CD4-positive, alpha-beta T cell treated with Interleukin-15 for 1 hour (primary cell): ENCODE data around the gene PABPN1.
"Not testable (repeated sequence)": the region's sequence is repeated elsewhere in the genome, so short reads cannot be mapped to it uniquely, and the experiment has no call there.

Experiments used
- DNase-seq: peaks from one replicate; pipeline ENCODE4 v3.0.0-alpha.2; 2020

PABPN1 gene, protein sequence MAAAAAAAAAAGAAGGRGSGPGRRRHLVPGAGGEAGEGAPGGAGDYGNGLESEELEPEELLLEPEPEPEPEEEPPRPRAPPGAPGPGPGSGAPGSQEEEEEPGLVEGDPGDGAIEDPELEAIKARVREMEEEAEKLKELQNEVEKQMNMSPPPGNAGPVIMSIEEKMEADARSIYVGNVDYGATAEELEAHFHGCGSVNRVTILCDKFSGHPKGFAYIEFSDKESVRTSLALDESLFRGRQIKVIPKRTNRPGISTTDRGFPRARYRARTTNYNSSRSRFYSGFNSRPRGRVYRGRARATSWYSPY

DNA sequence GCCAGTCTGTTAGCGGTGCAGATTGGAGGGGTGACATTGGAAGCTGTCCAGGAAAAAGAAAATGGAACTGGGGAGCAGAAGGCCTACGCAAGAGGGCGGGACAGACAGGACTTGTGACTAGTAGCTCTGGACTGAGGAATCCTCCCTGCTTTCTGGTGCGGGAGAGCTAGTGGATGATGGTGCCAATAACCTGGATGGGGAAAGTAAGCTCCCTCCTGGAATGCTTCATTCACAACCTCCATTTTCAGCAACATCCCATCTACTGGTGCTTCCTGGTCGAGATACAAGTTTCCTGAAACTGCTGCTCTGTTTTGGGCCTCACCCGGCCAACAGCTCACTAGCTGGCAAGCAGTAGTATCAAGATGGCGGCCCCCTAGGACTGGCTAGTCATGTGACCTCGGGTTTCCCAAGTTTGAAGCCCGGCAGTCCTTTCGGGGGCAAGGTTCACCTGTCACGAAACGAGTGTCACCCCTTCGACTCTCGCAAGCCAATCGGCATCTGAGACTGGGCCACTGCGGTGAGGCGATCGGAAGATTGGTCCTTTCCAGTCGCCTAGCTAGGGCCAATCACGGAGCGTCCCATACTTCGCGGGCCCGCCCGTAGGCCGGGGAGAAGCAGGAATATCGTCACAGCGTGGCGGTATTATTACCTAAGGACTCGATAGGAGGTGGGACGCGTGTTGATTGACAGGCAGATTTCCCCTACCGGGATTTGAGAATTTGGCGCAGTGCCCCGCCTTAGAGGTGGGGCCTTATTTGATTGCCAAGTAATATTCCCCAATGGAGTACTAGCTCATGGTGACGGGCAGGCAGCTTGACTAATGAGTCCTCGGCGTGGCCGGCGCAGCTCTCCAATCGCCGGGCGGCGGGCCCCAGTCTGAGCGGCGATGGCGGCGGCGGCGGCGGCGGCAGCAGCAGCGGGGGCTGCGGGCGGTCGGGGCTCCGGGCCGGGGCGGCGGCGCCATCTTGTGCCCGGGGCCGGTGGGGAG is at the start of gene PABPN1:
PABPN1 (plus strand) TSS at position 874 of the 988 bp plus-strand sequence; CDS start at position 887, 13 bp downstream.
- peak; percentile 100 for DNase-seq

DNA sequence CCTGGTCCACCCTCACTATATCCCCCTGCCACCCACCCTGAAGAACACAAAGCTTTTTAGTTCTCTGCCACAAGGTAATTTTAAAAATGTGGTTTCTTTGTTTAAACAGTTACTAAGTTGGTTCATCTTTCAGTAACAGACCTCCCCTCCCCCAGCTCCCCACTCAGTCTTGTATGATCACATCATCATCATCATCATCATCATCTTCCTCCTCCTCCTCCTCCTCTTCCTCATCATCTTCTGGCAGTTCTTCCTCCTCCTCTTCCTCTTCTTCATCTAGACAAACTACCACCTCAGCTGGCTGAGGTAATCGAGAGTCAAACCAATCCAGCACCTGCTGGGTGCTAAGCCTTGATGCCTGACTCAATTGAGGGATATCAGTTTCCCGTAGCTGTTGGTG is 45.8 kb upstream of the PABPN1 start:
- no peak for DNase-seq

DNA sequence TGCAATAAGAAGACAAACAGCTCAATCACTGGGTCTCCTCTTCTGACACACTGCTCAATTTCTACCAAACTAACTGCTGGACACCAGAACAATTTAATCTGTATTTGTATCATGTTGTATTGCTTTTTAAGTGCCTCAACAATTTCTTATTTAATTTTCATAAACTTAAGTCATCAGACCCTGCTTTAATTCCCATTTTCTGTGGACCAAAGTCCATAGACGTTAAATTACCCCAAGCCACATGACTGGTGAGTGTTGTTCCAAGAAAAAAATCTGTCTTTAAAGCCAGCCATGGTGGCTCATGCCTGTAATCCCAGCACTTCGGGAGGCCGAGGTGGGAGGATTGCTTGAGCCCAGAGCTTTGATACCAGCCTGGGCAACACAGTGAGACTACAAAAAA is 44.1 kb upstream of the PABPN1 start:
- DNase-seq: no peak

DNA sequence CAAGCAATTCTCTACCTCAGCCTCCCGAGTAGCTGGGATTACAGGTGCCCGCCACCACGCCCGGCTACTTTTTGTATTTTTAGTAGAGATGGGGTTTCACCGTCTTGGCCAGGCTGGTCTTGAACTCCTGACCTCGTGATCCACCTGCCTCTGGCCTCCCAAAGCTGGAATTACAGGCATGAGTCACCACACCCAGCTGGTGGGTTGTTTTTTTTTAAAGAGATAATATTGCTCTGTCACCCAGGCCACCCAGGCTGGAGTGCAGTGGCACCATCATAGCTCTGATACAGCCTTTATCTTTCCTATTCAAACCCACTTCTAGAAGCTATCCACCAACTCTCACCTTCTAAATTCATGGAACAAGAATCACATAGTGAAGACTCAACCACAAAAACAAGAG is 43.3 kb upstream of the PABPN1 start:
- not testable (repeated sequence) for DNase-seq

DNA sequence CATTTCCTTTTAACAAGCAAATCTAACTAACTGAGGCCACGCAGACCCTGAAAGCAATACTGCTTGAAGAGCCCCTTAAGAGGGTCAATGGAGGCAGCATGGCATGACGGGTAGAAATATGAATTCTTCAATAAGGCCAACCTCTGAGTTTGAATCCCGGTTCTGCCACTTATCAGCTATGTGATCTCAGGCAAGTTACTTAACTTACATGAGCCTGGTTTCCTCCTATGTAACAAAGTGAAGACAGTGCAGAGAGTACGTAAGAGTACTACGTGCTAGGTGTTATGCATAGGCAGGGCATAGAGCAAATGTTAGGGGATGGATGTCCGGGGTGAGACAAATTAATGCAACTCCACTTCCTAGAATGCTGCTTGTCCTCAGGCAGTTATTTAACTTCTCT is 40.0 kb upstream of the PABPN1 start:
- no peak for DNase-seq

DNA sequence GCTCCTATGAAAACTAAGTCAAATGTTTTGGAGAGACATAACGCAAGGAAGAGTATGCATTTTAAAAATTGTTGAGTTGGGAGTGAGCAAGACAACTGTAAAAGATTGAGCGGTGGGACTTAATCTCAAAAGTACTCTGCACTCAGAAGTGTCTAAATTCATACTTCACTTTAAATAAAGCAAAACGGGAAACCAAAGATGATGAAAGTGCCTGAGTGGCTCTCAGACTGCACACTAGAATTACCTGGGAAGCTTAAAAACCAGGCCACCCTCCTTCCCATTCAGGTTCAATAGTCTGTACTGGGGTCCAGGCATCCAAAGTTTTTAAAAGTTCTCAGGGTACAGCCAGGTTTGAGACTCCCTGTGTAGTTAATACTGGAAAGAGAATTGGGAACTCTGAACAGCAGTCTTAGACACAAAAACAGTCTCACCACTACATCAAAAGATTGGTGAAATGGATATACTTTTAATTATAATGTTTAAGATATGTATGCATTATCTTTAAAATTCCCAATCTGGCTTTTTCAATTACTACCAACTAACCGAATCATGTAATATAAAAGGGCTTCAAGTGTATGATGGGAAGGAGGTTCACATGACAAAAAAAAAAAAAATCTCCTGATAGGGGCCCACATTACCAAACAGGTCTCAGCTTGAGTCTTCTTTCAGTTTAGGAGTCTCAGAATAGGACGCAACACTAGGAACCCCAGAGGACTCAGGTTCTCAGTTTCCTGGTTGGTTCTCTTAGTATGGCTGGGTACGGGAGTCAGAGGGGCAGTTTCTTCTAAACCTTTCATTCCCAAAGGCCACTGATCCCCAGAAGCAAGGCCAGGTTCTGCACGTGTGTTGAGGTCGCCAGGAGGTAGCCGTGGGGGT is 36.4 kb upstream of the PABPN1 start:
- DNase-seq: no peak

DNA sequence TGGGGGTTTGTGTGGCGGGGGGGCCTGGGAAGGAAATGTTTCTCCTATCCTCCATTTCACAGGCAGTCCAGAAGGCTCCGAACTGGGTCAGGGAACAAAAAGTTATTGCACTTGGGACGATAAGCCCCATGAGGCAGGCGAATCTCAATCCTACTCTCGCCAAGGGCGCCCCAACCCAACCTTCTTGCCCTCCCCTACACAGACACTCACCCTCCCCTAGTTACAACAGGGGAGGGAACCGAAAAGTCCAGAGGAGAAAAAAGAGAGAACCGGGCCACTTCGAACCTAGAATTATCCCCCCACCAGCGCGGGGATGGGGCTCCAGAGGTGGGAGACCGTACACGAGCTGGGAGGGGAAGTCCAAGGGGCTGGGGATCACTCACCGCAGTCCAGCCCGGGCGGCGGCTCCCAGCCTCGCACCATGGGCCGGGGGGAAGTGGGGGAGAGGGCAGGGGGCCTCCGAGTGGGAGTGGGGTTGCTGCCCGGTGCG is 35.7 kb upstream of the PABPN1 start:
- no peak for DNase-seq

DNA sequence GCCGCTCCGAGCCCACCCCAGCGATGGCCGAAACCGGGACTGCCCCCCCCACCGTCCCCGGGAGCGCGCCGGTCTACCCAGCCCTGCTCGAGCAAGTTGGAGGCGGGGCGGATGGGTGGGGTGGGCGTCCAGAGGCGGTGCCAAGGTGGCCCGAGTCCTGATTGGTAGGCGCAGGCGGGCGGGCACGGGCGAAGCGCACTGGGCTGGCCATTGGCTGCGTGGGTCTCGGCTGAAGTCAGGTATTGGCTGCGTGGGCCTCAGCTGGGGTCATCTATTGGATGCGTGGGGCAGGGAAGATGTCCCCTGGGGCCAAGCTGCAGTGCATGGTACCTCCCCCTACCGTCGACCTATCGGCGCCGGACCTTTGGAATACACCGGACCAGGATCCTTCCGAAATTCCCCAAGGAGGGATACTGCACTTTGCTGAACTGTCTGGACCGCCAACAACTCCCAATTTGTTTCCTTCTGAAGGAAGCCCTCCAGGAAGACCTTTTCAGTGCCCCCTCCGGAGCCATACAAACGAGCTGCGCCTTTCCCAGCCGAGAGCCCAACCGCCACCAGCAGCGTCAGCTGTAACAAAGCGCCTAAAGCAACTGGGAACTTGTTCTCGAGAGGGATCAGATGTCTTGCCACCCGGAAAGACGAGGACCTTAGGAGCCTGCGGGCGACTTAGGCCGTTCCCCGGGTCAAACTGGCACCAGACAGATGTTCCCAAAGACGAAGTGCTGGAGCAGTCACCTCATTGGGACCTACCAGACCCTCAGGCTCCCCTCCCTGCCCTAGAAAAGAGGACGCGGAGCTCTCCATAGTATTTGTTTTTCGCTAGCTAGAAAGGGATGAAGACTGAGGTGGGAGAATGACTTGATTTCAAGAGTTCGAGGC is 35.0 kb upstream of the PABPN1 start, which contains the start of gene HOMEZ:
HOMEZ (minus strand) TSS at position 113 of the 882 bp plus-strand sequence. CDS start 180 bp downstream, outside the sequence.
- peak; percentile 96 for DNase-seq

DNA sequence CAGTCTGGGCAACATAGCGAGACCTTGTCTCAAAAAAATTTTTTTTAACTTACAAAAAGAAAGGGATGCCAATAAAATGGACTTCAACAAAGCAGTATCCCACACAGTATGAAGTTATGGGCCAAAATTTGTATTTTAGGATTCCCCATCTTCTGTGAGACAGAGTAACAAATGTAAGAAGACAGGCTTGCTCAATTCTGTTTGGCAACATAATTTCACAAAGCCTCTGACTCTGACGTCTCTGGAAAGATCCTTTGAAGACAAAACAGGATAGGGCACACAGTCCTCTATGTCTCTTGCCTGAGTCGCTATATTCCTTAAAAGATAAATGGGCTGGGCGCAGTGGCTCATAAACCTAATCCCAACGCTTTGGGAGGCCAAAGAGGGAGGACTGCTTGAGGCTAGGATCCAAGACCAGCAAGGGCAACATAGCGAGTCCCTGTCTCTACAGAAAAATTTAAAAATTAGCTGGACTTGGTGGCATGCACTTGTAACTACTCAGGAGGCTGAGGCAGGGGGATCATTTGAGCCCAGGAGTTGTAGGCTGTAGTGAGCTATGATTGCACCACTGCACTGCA is 34.3 kb upstream of the PABPN1 start:
- no peak for DNase-seq

DNA sequence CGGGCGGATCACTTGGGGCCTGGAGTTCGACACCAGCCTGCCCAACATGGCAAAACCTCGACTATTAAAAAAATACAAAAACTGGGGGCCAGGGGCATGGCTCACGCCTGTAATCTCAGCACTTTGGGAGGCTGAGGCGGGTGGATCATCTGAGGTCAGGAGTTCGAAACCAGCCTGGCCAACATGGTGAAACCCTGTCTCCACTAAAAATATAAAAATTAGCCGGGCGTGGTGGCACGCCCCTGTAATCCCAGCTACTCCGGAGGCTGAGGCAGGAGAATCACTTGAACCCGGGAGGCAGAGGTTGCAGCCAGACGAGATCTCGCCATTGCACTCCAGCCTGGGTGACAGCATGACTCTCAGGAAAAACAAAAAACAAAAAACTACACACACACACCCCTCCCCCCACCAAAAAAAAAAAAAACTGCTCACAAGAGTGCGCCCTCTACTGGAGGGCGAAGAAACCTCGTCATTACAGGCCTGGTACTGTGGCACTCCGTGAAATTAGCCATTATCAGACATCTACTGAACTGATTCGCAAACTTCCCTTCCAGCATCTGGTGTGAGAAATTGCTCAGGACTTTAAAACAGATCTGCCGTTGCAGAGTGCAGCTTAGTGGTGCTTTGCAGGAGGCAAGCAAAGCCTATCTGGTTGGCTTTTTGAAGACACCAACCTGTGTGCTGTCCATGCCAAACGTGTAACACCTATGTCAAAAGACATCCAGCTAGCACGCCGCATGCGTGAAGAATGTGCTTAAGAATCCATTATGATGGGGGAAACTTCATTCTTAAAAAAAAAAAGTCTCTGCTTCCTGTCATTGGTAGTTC is 26.3 kb upstream of the PABPN1 start:
- peak; percentile 52 for DNase-seq

DNA sequence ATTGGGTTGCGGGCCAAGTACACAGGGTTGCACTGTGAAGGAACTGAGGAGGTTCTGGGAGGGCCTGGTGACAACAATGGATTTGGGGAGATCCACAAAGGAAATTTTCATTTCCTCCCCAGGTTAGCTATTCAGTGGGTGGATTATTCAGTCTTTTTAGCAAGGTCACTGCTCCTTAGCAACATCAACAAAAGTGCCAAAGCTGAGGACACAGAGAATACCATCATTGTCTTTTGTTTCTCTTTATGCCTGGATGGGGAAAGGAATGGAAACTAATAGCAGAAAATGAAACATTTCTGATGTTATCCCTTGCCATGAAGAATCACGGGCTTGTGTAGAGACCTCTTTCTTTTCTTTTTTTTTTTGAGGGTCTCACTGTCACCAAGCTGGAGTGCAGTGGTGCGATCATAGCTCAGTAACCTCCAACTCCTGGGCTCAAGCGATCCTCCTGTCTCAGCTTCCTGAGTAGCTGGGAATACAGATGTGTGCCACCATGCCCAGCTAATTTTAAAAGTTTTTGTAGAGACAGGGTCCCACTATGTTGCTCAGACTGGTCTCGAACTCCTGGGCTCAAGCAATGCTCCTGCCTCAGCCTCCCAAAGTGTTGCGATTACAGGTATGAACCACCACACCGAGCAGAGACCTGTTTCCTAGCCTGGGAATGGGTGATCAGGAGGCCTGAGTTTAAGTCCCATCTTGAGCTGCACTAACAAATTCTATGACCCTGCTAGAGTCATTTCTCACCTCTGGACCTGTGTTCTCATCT is 25.1 kb upstream of the PABPN1 start:
- no peak for DNase-seq

DNA sequence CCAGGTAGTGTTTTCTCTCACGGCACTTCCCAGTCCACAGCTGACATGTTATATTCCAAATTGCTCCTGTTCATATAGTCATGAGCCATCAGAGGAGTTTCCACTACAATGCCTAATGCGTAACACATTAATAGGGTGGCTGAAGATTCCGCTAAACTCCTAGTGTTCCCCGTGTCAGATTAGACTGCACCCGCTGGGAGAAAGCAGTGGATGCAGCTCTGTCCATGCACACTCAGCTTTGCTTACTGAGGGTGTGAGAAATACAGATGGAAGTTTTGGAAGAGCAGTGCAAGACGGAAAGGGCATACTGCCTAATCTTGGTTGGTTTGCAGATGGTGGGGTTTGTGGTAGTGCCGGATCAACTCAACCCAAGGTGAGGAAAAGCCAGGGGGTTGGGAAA is 24.2 kb upstream of the PABPN1 start:
- no peak for DNase-seq

DNA sequence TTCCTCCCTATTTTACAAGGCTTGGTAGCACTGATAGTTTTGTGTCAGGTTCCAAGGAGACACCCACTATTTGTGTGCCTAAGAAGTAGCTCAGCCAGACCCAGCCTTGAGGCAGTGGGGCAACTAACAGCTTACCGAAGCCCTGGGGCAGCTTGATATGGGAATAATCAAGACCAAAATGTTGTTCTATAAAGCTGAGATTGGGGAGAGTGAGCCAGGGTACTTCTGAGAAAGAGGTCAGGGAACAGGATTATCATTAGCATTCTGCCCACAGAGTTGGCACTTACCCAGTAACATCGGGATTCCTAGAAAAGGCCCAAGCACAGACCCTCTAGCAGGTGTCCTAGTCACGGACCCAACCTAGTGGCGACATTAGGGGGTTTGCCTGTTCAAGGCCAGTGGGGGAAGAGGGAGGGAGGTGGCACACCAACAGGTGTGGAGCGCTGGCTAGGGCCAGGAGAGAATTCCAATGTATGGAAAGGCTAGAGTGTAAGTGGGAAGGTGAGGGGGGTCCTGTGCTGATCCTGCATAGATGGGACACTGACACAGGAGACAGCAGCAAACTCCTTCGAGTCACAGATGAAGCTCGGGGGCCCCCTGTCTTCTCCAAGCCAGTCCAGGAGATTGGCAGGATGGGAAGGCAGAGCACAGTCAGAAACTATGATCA is 23.5 kb upstream of the PABPN1 start:
- no peak for DNase-seq

DNA sequence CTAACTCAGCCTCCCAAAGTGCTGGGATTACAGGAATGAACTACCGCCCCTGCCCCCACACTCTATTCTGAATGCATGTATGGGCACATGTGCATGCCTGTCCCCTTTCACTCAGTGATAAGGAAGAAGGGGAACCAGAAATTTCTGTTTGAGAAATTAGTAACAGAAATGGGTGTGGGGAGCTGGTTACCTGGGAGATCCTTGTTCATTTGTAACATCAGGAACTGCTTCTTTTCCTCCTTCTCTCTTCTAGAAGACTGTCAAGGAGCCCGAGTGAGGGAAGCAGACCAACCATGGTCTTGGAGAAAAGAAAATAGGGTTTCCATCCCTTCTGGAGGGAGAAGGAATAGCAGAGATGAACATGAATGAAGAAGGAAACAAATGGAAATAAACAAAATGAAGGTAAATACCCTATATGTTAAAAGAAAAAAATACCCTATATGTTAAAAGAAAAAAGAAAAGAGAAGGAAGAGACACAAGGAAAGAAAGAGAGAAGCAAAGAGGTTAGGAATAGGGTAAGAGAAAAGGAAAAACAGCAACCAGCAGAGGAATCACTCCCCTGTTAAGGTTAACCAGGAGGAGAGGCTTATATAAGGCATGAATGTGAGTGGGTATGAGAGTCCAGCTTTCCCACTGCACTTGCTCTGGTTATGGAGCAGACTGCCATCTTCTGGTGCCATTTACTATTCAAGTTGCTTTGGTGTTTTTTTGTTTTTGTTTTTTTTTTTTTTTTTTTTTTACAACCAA is 21.9 kb upstream of the PABPN1 start:
- no peak for DNase-seq

DNA sequence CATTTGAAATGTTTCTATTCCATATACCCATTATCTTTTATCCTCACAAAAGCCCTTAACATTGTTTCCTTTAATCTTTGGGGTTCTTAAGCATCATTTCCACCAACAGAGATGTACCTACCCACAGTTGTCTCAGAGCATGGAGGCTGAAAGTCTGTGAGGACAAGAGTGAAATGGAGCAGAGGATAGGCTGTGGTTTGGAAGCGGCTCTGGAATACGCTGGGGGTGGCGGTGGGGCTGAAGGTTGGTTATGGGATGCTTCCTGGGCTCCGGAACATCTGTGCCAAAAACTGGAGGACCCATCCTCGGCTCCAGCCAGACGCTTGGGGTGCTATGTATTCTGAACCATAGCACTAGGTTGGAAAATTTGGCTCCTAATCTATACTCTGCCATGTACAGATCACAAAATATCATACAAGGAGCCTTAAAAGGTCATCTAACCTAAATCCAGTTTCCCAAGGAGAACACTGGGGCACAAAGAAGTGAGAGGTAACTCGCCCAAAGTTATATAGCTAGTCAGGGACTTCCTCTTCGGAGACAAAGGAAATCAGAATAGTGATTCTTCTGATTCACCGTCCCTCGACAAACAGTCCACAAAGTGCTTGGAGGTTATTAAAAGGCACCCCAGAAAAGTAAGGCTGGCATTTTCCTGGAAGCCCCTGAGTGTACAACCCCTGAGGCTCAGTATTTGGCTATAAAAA is 21.1 kb upstream of the PABPN1 start:
- no peak for DNase-seq

DNA sequence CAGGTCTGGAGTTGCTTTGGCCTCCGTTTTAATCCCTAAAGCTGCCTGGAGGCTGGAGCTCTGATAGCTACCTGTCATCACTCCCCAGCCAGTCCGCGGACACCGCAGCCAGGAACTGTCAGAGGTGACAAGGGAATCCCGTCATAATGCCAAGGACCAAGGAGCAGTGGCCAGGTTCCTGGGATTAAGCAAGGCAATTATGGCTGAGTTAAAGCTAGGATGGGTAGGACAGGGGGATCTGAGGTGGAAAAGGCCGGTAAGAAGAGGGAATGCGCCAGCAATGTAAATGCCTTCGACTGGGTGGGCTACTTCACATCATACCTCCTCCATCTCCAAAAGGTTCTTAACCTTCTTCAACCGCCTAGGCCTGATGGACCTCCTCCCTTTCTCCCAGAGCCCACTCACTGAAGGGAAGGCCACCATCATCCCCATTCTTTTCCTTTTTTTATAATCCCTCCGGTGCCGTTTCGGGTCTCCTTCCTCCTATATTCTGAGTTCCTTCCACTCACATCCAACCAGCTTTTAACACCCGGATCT is 20.5 kb upstream of the PABPN1 start:
- DNase-seq: no peak
